ENCODE data around the gene KRT23.

DNA sequence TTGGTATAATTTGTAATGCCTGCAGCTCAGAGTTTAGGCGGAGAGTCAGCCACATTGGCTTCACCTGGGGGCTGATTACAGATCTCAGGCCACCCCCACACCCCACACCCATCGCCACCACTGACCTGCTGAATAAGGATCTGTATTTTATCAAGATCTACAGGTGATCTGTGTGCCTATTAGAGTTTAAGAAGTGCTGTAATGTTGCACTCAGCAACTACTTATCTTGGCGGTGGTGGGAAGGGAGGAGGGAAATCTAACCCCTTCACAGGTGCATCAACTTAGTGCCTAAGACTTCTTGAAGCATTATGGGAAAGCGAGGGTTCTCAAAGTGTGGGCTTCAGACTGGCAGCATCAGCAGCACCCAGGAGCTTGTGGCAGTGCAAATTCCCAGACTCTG, 34.9 kb downstream of the KRT23 start:
- TF ChIP-seq CTCF (IDR thresholded peaks at IDR 0.05; ENCODE audit: low read depth, low read length, poor library complexity, severe bottlenecking) = no peak
- no peak for TF ChIP-seq EZH2phosphoT487 (IDR thresholded peaks at IDR 0.05; ENCODE audit: borderline replicate concordance, low read length)

Measured in DOHH2 (cell line).